ENCODE results near the gene ESR2.

DNA sequence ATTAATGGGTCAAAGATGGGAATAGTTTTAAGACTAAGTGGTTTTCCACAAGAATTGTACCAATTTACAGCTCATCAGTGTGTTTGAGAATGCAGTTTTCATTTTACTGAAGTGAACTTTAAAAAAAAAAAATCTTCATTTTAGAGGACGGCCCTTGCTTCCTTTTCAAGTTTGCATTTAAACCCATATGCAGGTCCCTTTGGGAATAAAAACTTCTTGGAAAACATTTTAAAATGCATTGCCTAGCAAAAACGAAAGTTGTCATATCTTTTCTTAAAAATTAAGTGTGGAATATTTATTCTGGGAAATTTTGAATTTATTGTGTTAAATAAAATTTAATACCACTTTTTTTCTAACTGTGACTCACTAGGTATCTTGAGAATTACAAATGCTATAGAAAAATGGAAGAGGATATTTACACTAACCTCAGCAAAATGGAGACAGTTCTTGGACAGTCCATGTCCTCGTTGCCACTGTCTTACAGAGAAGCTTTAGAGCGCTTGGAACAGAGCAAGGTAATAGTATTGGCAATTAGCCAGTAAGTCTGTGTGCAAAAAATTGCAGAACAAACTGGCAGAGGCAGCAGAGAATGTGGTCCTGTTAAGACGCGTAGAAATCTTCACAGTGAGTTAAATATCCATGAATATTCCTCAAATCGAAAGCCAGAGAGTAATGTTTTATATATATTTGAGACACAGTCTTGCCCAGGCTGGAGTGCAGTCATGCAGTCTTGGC, 231.6 kb downstream of the ESR2 start:
- TF ChIP-seq POLR2A (IDR thresholded peaks at IDR 0.05; ENCODE audit: low read length) (no peak), GATA1 (IDR thresholded peaks at IDR 0.05; ENCODE audit: low read depth, low read length) (no peak)

Measured in erythroblast (primary cell).